ENCODE results near the gene ELMOD1.

Gene ELMOD1

GRCh38 chr11:107651672-107652071, 60.7 kb downstream of the ELMOD1 start:
- no peak for DNase-seq

DNA sequence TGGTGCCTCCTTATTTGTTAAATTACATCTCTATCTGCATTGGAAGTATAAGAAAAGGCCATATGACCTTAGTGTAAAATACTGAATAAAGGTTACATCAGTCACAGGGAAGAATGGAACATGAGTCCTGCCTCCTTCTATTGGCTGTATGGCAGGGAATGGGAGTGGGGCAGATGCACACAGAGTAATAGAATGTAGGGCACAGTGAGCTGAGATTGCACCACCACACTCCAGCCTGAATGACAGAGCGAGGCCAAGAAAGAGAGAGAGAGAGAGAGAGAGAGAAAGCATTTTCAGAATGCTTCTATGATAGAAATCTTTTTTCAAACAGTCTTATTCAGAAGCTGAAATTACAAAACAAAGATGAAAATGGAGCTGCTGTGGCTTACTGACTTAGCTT, 62.1 kb downstream of the ELMOD1 start:
- no peak for DNase-seq

- DNase-seq = no peak
These were observed 64.7 kb downstream of the ELMOD1 start for GRCh38 chr11:107655602-107656001.

GRCh38 chr11:107659310-107659709, 68.4 kb downstream of the ELMOD1 start:
- no peak for DNase-seq

DNA sequence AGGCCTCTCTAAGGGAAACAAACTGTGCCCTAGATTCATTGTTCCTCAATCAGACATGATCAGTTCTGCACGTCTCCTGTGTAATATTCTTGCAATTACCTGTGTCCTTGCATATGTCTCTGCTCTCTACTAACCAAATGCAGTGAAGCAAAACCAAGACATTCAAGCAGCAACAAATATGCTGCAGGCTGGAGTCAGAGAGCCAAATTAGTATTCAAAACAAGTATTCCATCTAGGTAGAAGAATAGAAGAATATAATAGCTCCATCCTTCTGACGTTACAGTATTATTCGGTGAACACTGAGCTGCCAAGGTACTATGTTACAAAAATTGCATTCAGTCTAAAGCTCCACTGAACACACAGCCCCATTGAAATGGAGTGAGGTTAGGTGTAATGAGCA, 69.1 kb downstream of the ELMOD1 start:
- no peak for DNase-seq

DNA sequence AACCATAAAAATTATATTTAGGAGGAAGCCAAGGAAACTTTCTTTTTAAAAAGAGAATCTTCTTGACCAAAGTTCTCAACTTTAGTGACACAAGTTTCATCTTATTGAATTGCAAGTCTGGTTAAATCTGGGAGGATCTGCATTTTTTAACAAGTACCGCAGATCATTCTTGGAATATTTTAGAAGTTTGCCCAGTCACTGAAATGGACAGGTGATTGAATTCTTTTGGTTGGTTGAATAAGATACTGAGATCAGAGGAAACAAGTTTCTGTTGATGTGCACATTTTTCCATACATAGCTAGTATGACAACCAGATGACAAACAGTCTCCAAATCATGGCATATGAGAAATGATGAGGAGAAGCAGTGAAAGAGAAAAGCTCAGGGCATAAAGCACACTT, 70.7 kb downstream of the ELMOD1 start:
- DNase-seq = no peak

DNA sequence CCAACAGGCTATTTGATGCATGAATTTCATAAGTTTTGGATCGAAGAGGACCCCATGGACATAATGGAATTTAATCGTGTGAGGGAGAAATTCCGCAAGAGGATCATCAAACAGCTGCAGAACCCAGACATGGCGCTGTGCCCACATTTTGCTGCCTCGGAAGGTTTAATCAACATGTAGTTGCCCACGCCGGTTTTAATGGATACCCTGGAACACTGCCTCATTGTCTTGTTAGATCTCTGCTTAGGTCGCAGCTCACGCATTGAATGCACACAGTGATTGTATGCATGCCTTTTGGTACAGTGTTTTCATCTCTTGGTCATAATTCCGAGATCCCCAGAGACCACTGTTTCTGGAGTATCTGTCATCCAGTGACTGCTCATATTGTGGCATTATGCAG, 74.1 kb downstream of the ELMOD1 start:
- DNase-seq = no peak

DNA sequence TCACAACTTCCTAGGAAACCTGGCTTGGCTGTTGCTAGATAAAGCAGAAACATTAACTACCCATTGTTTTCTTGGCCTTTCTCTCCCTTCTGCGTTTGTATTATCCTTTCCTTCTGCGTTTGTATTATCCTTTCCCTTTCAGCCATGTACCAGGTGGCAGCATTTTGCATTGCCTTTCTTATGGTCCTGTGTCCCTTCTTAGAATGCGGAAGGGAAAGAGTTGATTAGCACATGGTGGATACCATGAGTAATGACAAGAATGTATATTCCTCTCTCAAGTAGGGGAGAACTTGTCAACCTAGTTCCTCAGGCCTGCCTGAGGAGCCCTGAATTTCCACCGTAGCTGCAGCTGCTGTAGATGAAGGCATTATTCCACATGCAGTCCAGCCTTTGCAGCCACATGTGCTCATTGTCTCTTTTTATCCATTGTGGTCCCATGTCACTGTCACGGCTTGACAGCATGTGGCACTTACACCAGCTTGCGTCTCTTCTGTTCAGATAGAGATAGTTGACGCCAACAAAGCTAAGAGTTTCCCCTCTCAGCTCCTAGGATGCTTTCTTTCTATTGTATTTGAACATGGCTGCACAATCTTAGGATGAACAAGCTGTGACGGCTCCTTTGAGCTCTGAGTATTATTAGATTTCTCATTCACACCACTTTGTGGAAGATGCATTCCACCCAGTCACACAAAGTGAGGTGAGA, 76.1 kb downstream of the ELMOD1 start:
- no peak for DNase-seq

- no peak for DNase-seq
These were observed 78.3 kb downstream of the ELMOD1 start for GRCh38 chr11:107669191-107669740.

GRCh38 chr11:107669893-107670601, 79.1 kb downstream of the ELMOD1 start:
- DNase-seq = no peak

GRCh38 chr11:107675902-107676301, 85.0 kb downstream of the ELMOD1 start:
- DNase-seq = no peak

DNA sequence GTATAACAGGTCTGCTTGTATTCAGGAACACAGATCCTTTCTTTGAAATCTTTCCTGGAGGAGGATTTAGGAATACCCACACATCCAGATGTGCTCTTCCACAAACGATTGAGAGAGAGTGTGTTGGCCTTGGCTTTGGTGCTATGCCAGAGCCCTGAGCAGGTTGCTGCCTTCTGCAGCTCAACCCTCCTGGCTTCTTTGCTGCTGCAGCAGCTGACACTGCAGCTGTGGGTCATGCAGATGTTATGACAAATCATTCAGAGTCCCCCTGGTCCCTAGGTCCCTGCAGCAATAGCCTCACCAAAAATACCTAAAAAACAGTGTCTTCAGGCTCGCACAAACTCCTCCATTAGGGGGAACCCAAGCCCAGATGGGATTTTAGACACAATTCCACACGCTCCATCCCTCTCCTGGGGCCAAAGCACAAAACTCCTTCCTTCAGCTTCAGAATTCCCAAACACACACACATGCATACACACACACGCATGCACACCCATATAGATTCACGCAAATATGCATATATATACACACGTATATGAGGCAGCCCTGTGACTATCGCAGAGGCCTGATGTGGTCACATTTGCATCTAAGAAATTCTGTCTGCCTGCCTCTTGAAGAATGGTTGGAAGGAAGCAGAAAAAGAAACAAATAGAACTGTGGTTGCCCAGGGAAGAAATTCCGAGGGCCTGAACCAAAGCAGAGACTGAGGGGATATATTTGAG, 85.5 kb downstream of the ELMOD1 start:
- DNase-seq = no peak

DNA sequence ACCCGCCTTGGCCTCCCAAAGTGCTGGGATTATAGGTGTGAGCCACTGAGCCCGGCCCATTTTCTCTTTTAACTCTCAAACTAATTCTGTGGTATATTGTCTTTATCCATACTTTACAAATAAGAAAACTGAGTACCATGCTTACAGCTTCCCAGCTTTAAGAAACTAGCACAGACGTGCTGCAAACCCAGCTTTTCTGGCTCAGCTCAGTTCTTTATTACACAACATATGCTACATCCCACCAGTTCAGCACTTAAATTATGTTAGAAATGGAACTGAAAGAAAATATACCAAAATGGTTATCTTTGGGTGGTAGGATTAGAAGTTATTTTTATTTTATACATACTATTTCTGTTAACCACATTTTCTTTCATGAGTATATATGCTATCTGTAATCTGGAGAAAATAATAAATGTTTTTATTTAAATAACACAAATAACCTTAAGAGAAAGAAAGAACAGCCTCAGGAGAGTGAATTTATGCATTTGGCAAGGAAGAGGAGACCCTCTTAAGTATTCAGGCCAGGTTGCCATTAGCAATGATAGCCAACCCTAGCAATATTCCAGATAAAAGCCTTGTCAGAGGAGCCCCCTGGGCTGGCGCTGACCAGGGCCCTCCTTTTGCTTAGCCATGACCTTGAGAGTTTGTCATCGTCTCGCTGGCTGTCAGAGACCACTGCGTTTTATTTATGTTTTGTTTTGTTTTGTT, 87.1 kb downstream of the ELMOD1 start:
- DNase-seq = no peak

GRCh38 chr11:107678632-107678971, 87.7 kb downstream of the ELMOD1 start:
- no peak for DNase-seq

GRCh38 chr11:107679255-107680024, 88.5 kb downstream of the ELMOD1 start:
- DNase-seq = no peak

DNA sequence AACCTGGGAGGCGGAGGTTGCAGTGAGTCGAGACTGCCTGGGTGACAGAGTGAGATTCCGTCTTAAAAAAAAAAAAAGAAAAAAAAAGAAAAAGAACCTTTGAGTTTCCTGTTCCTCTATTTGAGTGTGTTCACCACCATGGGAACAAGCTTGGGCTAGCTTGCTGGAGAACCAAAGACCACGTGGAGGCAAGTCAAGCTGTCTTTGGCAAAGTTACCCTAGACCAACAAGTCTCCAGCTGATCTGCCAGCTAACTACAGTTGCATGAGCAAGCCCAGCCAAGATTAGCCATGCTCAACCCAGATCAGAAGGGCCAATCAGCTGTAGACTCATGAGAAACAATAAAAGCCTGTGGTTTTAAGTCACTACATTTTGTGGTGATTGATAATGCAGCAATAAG, 91.2 kb downstream of the ELMOD1 start:
- DNase-seq = no peak

DNA sequence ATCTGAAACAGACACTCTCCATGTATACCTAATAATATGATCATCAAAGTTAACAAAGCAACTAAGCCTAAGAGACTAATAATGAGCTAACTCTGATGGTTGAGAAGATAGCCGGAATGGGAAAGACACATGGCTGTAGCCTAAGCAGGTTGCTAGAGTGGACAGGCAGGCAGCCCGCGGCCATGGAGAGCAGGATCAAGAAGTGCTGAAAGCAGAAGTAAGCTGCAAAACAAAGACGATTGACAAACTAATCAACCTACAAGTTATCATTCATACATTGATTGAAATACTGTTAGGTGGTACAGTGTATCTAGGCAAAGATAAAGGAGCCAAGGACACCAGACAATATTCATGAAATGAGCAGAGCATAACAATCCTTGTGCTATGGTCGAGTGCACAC, 91.6 kb downstream of the ELMOD1 start:
- DNase-seq = no peak

DNA sequence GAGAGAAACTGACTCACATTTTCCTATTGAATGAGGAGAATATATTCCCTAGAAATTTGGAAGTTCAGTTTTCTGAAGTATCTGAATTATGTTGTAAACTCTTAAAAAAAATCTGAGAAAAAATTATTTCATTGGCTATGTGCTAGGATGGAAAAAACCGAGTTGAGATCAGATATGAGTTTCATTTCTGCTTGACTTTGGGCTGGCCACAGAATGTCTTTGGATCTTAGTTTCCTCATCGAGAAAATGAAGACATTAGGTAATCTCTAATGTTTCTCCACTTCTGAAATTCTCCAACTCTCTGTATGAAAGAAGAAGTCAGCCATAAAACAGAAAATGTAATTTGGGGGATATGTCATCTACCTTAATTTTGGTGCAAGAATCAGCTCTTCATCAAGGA, 92.1 kb downstream of the ELMOD1 start:
- no peak for DNase-seq

DNA sequence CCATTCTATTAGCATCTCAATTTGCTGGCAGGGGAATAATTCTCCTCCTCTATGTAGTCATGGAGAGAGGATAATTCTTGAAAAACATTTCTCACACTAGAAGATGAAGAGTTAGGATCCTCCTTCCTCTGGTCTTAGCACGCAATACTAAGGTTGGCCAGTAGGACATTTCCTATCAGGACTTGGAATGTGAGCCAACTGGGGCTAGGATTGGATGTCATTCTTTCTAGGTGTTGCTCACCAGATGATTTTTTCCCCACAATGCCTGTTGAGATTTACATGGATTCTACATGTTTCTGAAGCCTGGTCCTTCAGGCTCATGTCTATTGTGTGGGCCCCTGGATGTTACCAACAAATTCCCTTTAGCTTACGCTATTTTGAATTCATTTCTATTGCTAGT, 92.9 kb downstream of the ELMOD1 start:
- DNase-seq = peak; percentile 5

DNA sequence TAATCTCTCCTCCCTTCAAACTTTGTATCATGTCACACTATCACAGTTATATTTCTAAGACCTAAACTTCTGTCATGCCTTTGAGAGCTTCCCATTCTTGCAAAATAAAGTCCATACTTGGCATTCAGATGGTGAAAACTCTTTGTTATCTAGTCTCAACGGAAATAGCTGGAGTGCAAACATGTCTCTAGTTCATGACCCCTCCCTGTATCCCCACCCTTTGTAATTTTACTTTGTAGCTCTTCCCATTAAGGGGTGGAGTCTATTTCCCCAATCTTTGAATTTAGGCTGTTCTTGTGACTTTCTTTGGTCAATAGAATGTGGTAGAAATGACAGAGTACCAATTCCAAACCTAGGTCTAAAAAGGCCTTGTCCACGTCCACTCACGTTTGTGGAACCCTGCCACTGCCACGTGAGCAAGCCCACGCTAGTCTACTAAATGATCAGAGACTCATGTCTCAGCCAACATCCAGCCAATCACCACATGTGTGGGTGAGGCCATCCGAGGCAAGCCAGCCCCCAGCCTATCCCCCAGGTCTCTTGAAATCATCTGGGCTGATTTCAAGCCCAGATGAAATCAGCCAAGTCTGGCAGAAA, 97.5 kb downstream of the ELMOD1 start:
- DNase-seq = no peak

- peak; percentile 64 for DNase-seq
These were observed 98.6 kb downstream of the ELMOD1 start for GRCh38 chr11:107689317-107690202.
